Osteocyte (in vitro differentiated cells): ENCODE measurements around the gene TM4SF18. TPM values are rescaled to one million over a fixed set of nuclear protein-coding genes. Genes with fewer than 3 reads are reported as not detected.

Experiments
- DNase-seq: peaks from one replicate; pipeline ENCODE4 v3.0.0; 2021; ENCODE audit warnings: mixed read lengths; ENCODE audit not compliant: unreplicated experiment; ENCODE audit errors: extremely low spot score
- H3K27ac Mint-ChIP-seq: one replicate; pipeline ENCODE4 v1.8.0; 2021; ENCODE audit warnings: mild to moderate bottlenecking, mixed read lengths; ENCODE audit not compliant: unreplicated experiment
- H3K27me3 Mint-ChIP-seq: one replicate; pipeline ENCODE4 v1.8.0; 2021; ENCODE audit warnings: mixed read lengths; ENCODE audit not compliant: unreplicated experiment
- H3K36me3 Mint-ChIP-seq: one replicate; pipeline ENCODE4 v1.8.0; 2021; ENCODE audit warnings: mixed read lengths; ENCODE audit not compliant: unreplicated experiment
- H3K4me1 Mint-ChIP-seq: one replicate; pipeline ENCODE4 v1.8.0; 2021; ENCODE audit warnings: mixed read lengths; ENCODE audit not compliant: unreplicated experiment
- H3K4me3 Mint-ChIP-seq: one replicate; pipeline ENCODE4 v1.8.0; 2021; ENCODE audit warnings: mild to moderate bottlenecking, moderate library complexity, mixed read lengths; ENCODE audit not compliant: unreplicated experiment
- H3K9me3 Mint-ChIP-seq: one replicate; pipeline ENCODE4 v1.8.0; 2021; ENCODE audit warnings: mixed read lengths; ENCODE audit not compliant: unreplicated experiment
- total RNA-seq: library from RNA; stranded (reverse); gene quantifications from 2 replicates; pipeline ENCODE4 v1.2.1, GENCODE V29; 2021
- TF ChIP-seq, protein P1 (sequence below): fragments of 200-600 bp; sonication (generic); IDR thresholded peaks from 2 replicates; pipeline ENCODE4 v1.5.0; 2021; ENCODE audit warnings: antibody characterized with exemption, mild to moderate bottlenecking, moderate library complexity

Gene TM4SF18
- total RNA-seq, 1 donor from 2014 or later = 2.2 TPM

GRCh38 chr3:149356630-149357029, 23.2 kb upstream of the TM4SF18 start:
- peaks cover 17% of the 10 kb centered on the region for H3K4me1 Mint-ChIP-seq
- H3K27me3 Mint-ChIP-seq = no peaks in the 10 kb centered on the region
- TF ChIP-seq, protein P1, sequence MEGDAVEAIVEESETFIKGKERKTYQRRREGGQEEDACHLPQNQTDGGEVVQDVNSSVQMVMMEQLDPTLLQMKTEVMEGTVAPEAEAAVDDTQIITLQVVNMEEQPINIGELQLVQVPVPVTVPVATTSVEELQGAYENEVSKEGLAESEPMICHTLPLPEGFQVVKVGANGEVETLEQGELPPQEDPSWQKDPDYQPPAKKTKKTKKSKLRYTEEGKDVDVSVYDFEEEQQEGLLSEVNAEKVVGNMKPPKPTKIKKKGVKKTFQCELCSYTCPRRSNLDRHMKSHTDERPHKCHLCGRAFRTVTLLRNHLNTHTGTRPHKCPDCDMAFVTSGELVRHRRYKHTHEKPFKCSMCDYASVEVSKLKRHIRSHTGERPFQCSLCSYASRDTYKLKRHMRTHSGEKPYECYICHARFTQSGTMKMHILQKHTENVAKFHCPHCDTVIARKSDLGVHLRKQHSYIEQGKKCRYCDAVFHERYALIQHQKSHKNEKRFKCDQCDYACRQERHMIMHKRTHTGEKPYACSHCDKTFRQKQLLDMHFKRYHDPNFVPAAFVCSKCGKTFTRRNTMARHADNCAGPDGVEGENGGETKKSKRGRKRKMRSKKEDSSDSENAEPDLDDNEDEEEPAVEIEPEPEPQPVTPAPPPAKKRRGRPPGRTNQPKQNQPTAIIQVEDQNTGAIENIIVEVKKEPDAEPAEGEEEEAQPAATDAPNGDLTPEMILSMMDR = no peak
- H3K27ac Mint-ChIP-seq = no peak overlapping the region
- H3K9me3 Mint-ChIP-seq = no peaks in the 10 kb centered on the region
- no peak for DNase-seq
- H3K36me3 Mint-ChIP-seq = no peaks in the 10 kb centered on the region
- H3K4me3 Mint-ChIP-seq = no peak overlapping the region

DNA sequence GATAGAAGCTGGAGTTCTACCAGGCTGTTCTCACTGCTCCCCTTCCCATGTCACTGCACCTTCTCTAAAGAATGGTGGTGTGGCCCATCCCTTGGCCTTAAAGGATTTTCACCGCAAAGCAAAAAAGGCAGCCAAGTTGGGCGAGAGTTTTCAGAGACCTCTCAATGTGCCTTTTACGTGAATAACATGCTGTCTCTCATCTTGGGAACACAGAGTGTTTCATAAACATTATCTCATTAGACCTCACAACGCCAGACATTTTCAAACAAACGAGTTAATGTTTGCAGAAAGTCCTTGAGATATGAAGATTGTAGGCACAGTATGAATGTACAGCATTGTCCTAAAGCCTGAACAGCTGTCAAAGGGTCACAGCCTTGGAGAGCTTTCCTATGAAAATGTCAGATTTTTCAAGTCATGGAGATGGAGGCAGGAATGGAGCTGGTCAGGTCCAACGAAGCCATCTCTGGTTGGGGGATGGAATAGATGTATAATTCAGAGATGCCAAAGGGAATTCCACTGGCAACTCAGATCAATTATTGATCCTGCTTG, 22.7 kb upstream of the TM4SF18 start:
- no peak for DNase-seq
- Mint-ChIP-seq H3K4me1 (peaks cover 17% of the 10 kb centered on the region), H3K9me3 (no peaks in the 10 kb centered on the region), H3K27me3 (no peaks in the 10 kb centered on the region), H3K27ac (no peak overlapping the region), H3K36me3 (no peaks in the 10 kb centered on the region), H3K4me3 (no peak overlapping the region)
- TF ChIP-seq, protein P1 = no peak

DNA sequence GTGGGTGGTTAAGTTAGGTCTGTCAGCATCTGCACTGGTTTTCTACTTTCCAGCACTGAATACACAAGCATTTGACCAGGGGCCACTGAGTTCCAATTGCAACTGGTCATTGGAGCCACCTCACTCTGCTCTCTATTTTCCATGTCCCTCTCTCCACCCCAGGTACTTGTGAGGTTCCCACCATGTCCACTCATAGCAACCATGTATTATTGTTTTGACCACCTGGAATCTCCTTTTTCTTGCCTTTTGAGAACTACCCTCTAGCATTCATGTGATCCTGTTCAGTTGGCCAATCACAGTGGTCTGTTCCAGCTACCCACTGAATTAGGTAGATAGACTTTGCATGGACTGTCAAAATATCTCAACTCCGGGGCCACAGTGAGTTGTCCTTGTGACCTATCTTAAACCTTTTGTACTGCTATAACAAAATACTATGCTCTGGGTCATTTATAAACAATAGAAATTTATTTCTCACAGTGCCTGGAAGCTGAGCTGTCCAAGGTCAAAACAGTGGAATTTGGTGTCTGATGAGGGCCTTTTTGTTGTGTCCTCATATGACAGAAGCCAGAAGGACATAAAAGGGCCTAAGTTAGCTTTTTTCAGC, 20.2 kb upstream of the TM4SF18 start:
- H3K4me3 Mint-ChIP-seq = no peak overlapping the region
- peak overlapping the region; percentile 9 for H3K27ac Mint-ChIP-seq
- H3K4me1 Mint-ChIP-seq = peaks cover 17% of the 10 kb centered on the region
- no peaks in the 10 kb centered on the region for H3K9me3 Mint-ChIP-seq
- no peak for DNase-seq
- no peaks in the 10 kb centered on the region for H3K36me3 Mint-ChIP-seq
- TF ChIP-seq, protein P1 = no peak
- H3K27me3 Mint-ChIP-seq = no peaks in the 10 kb centered on the region

- Mint-ChIP-seq H3K9me3 (no peaks in the 10 kb centered on the region), H3K4me1 (peaks cover 17% of the 10 kb centered on the region), H3K27me3 (no peaks in the 10 kb centered on the region), H3K4me3 (no peak overlapping the region), H3K36me3 (no peaks in the 10 kb centered on the region), H3K27ac (no peak overlapping the region)
- TF ChIP-seq, protein P1 = peak; percentile 70
- no peak for DNase-seq
Measured at GRCh38 chr3:149352556-149352955, 19.1 kb upstream of the TM4SF18 start.

GRCh38 chr3:149343951-149344350, 10.5 kb upstream of the TM4SF18 start:
- DNase-seq = no peak
- H3K4me3 Mint-ChIP-seq = no peak overlapping the region
- H3K27ac Mint-ChIP-seq = no peak overlapping the region
- peaks cover 3% of the 10 kb centered on the region for H3K36me3 Mint-ChIP-seq
- TF ChIP-seq, protein P1 = no peak
- no peaks in the 10 kb centered on the region for H3K27me3 Mint-ChIP-seq
- H3K9me3 Mint-ChIP-seq = peaks cover 5% of the 10 kb centered on the region
- peaks cover 42% of the 10 kb centered on the region for H3K4me1 Mint-ChIP-seq
